Occipital lobe (tissue), 2 donors: ENCODE results near the gene RFX4. TPM values are rescaled to one million over a fixed set of nuclear protein-coding genes. Genes with fewer than 3 reads are reported as not detected.

ENCODE experiments used
- DNase-seq: peaks from one replicate; lab custom pipeline; 2025; lab: John Stamatoyannopoulos, UW
- total RNA-seq: library from RNA; depleted of rRNA; stranded (reverse); fragments of >200 nt; gene quantifications from one replicate; pipeline ENCODE4 v1.2.3, GENCODE V29; 2014

The RFX4 gene
- 3.6 TPM for total RNA-seq

- no peak for DNase-seq
Observed at GRCh38 chr12:106582641-106583230, at the start of gene RFX4. RFX4 (plus strand) TSS chr12:106583004; CDS start chr12:106583321, 317 bp downstream.

GRCh38 chr12:106541201-106541600, 41.6 kb upstream of the RFX4 start:
- DNase-seq, result no peak

GRCh38 chr12:106551410-106551809, 31.4 kb upstream of the RFX4 start:
- DNase-seq, result no peak

GRCh38 chr12:106552228-106552627, 30.6 kb upstream of the RFX4 start:
- DNase-seq, result no peak

- no peak for DNase-seq
Observed at GRCh38 chr12:106564678-106565329, 18.0 kb upstream of the RFX4 start.

GRCh38 chr12:106566771-106567170, 16.0 kb upstream of the RFX4 start:
- DNase-seq, result no peak

GRCh38 chr12:106573239-106573638, 9.6 kb upstream of the RFX4 start:
- DNase-seq, result no peak

GRCh38 chr12:106576848-106577247, 6.0 kb upstream of the RFX4 start:
- no peak for DNase-seq

- DNase-seq, result no peak
Observed at GRCh38 chr12:106580671-106581508, 1.9 kb upstream of the RFX4 start.

GRCh38 chr12:106581543-106582248, 1.1 kb upstream of the RFX4 start:
- DNase-seq, result no peak

- no peak for DNase-seq
Observed at GRCh38 chr12:106582249-106582591, 584 bp upstream of the RFX4 start.

- DNase-seq, result no peak
Observed at GRCh38 chr12:106583242-106584103, 669 bp downstream of the RFX4 start.

GRCh38 chr12:106584104-106585064, 1.6 kb downstream of the RFX4 start:
- no peak for DNase-seq

- no peak for DNase-seq
Observed at GRCh38 chr12:106585105-106585520, 2.3 kb downstream of the RFX4 start.

GRCh38 chr12:106585521-106586277, 2.9 kb downstream of the RFX4 start:
- DNase-seq, result no peak

- no peak for DNase-seq
Observed at GRCh38 chr12:106586278-106586802, 3.5 kb downstream of the RFX4 start.

- DNase-seq, result no peak
Observed at GRCh38 chr12:106586803-106587684, 4.2 kb downstream of the RFX4 start.

- DNase-seq, result no peak
Observed at GRCh38 chr12:106588771-106589170, 6.0 kb downstream of the RFX4 start.
